Heart left ventricle (tissue), 16 donors: ENCODE data around the gene ASIC2. TPM values are rescaled to one million over a fixed set of nuclear protein-coding genes. Genes with fewer than 3 reads are reported as not detected.
"Not testable (repeated sequence)": the region's sequence is repeated elsewhere in the genome, so short reads cannot be mapped to it uniquely, and the experiment has no call there.

Experiments used
- ATAC-seq, 4 donors: fragments of 200-7000 bp; cut with Tn5 transposase; one replicate each; pipeline ENCODE4 v1.9.1; 2020 to 2022; ENCODE audit warnings: moderate library complexity in 4 of 4, mild to moderate bottlenecking in 3 of 4, moderate number of reproducible peaks in 1 of 4
- DNase-seq, 5 donors: peaks; one replicate each; pipeline ENCODE4 v3.0.0-alpha.2; 2020
- H3K27ac ChIP-seq, 12 donors: fragments of 200-600 bp; sonication (generic) in 4 of 12; one replicate each; pipeline versions ENCODE4 v1.5.0 to v1.8.0; 2016 to 2022; ENCODE audit warnings: mild to moderate bottlenecking in 2 of 12
- H3K27me3 ChIP-seq, 9 donors: fragments of 200-600 bp; sonication (generic) in 2 of 9; one replicate each; pipeline versions ENCODE4 v1.5.1 to v1.8.0; 2016 to 2022; ENCODE audit warnings: mild to moderate bottlenecking in 3 of 9
- H3K36me3 ChIP-seq, 9 donors: fragments of 200-600 bp; sonication (generic) in 2 of 9; one replicate each; pipeline versions ENCODE4 v1.5.0 to v1.8.0; 2018 to 2022; ENCODE audit warnings: mild to moderate bottlenecking in 2 of 9
- H3K4me1 ChIP-seq, 12 donors: fragments of 200-600 bp; sonication (generic) in 4 of 12; one replicate each; pipeline versions ENCODE4 v1.5.0 to v1.8.0; 2016 to 2022; ENCODE audit warnings: mild to moderate bottlenecking in 3 of 12
- H3K4me3 ChIP-seq, 12 donors: fragments of 200-600 bp; sonication (generic) in 4 of 12; one replicate each; pipeline versions ENCODE4 v1.5.0 to v1.8.0; 2017 to 2022; ENCODE audit warnings: mild to moderate bottlenecking in 9 of 12, moderate library complexity in 4 of 12
- H3K9me3 ChIP-seq, 12 donors: fragments of 200-600 bp; sonication (generic) in 4 of 12; one replicate each; pipeline versions ENCODE4 v1.5.0 to v1.8.0; 2016 to 2022; ENCODE audit warnings: mild to moderate bottlenecking in 1 of 12
- CTCF ChIP-seq, 12 donors: fragments of 200-600 bp; sonication (generic) in 4 of 12; IDR thresholded peaks; one replicate each; pipeline versions ENCODE4 v1.5.0 to v1.8.0; 2018 to 2022; ENCODE audit warnings: antibody characterized with exemption in 12 of 12, mild to moderate bottlenecking in 5 of 12
- POLR2A ChIP-seq, 2 donors: fragments of 450-650 bp; IDR thresholded peaks; one replicate each; pipeline ENCODE4 v1.6.1; 2017; ENCODE audit warnings: antibody characterized with exemption in 2 of 2, mild to moderate bottlenecking in 2 of 2, moderate library complexity in 2 of 2
- WGBS, 4 donors: extraction: QIAGEN DNeasy Blood & Tissue Kit in 2 of 4; methylation state at CpG; one replicate each; pipeline versions ENCODE4 v1.1.5 to v1.1.7; 2013 to 2018; 5-methylcytosine and 5-hydroxymethylcytosine counted together
- intact Hi-C, 10 donors: fragments of 100-400 bp; cut with DNase I; formaldehyde crosslinking; loops; one replicate each; pipeline versions ENCODE4 v1.11.1 to v1.14.2; 2022
- polyA plus RNA-seq, 2 donors: library from polyadenylated mRNA; stranded (reverse); fragments of 200-250 nt; gene quantifications; one replicate each; pipeline ENCODE4 v1.2.3, GENCODE V29; 2013
- total RNA-seq, 9 donors: library from RNA; depleted of rRNA in 2 of 9; stranded (reverse); fragments of >200 nt in 2 of 9; fragmentation: NEBNext Ultra II Directional in 3 of 9; extraction: Animal tissue kit (Norgen Biotek cat#: 25700) in 3 of 9; gene quantifications; one replicate each; pipeline versions ENCODE4 v1.1.0 to v1.2.4, GENCODE V29; 2016 to 2023
- donor health status: ischemic (EF 13 %, LVEDD 7.1; RV severe dilation, severe dysfunction).
- donor health status: healthy with polysubstance abuse.
- donor health status: DM: no; HTN: yes; CAD: no.
- donor health status: DM: no; HTN: no; CAD: no.
- donor health status: ischemic (EF 25% LVEDD 6.9; RV normal size, moderate dysfunction).
- donor health status: ischemic (EF 25% LVEDD 5.7; RV mildly dilated, moderate dysfunction).
- donor health status: healthy.
- donor health status: DM: yes; HTN: yes; CAD: no.
- donor health status: ischemic (EF 35%, LVEDD 5.7; RV mildly dilated, moderate dysfunction).
- donor health status: nonischemic (EF 11% LVEDD 7.7; RV severe dilation, severe dysfunction).
- donor health status: DM: yes; HTN: yes; CAD: no.
- donor health status: PGD.
- donor health status: ischemic (EF 29% LVEDD 5.4; RV normal size, mild dysfunction).
- donor health status: nonischemic (EF 23%, LVEDD 6.1; RV moderate dilation, normal function).

ASIC2 gene
- total and polyA plus RNA-seq, 11 donors: 1.1 TPM; not detected in 10

GRCh38 chr17:32970281-32970680 is 322.8 kb downstream of the ASIC2 start:
- no peaks in the 10 kb centered on the region for H3K36me3 ChIP-seq
- no peaks in the 10 kb centered on the region for H3K9me3 ChIP-seq
- 59 to 74% (median 64%) methylated on average over 3 of the region's 3 CpGs for WGBS, 4 donors
- H3K4me3 ChIP-seq: no peak overlapping the region
- intact Hi-C loops: no loop called here
- peak in 1 of 5 donors; percentile 57 for DNase-seq
- no peaks in the 10 kb centered on the region for H3K4me1 ChIP-seq
- H3K27me3 ChIP-seq: peaks cover 0 to 1% (median 0%) of the 10 kb centered on the region in 9 donors
- no peak overlapping the region for H3K27ac ChIP-seq
- no peak for TF ChIP-seq POLR2A (IDR thresholded peaks at IDR 0.05)
- TF ChIP-seq CTCF (IDR thresholded peaks at IDR 0.05): no peak
- ATAC-seq: peak in 1 of 4 donors; percentile 92

GRCh38 chr17:32969231-32969630 is 323.9 kb downstream of the ASIC2 start:
- H3K4me3 ChIP-seq, intact Hi-C loops, H3K36me3 ChIP-seq, ATAC-seq, H3K27ac ChIP-seq, DNase-seq, H3K4me1 ChIP-seq, H3K9me3 ChIP-seq, H3K27me3 ChIP-seq: not testable (repeated sequence)
- WGBS, 4 donors: 83 to 91% (median 86%) methylated on average over 4 of the region's 4 CpGs

- Histone ChIP-seq H3K4me1 (no peaks in the 10 kb centered on the region), H3K36me3 (no peaks in the 10 kb centered on the region), H3K27ac (no peak overlapping the region), H3K9me3 (no peaks in the 10 kb centered on the region), H3K27me3 (peaks cover 0 to 10% (median 0%) of the 10 kb centered on the region in 9 donors), H3K4me3 (no peak overlapping the region)
- DNase-seq: no peak
- intact Hi-C loops: no loop called here
- TF ChIP-seq POLR2A (IDR thresholded peaks at IDR 0.05): no peak
- no peak for TF ChIP-seq CTCF (IDR thresholded peaks at IDR 0.05)
- no peak for ATAC-seq
- 82 to 84% (median 83%) methylated on average over 11 of the region's 11 CpGs for WGBS, 4 donors
These were observed 328.6 kb downstream of the ASIC2 start for GRCh38 chr17:32964541-32964940.
